Stomach smooth muscle (tissue), 2 donors: Measurements from ENCODE around the gene NTPCR.
"Not testable (repeated sequence)": the region's sequence is repeated elsewhere in the genome, so short reads cannot be mapped to it uniquely, and the experiment has no call there.

ENCODE experiments used
- H3K27ac ChIP-seq: one replicate; pipeline ENCODE4 v1.7.0; 2013; ENCODE audit warnings: mild to moderate bottlenecking, low read length, inconsistent platforms
- H3K27me3 ChIP-seq, 2 donors: one replicate each; pipeline ENCODE4 v1.7.0; 2013; ENCODE audit warnings: low read length in 2 of 2; ENCODE audit not compliant: insufficient read depth in 2 of 2, control insufficient read depth in 1 of 2
- H3K36me3 ChIP-seq, 2 donors: one replicate each; pipeline ENCODE4 v1.7.0; 2013; ENCODE audit warnings: low read length in 2 of 2; ENCODE audit not compliant: control insufficient read depth in 2 of 2, insufficient read depth in 2 of 2
- H3K4me1 ChIP-seq: one replicate; pipeline ENCODE4 v1.7.0; 2013; ENCODE audit warnings: low read length; ENCODE audit not compliant: control insufficient read depth, insufficient read depth
- H3K4me3 ChIP-seq, 2 donors: one replicate each; pipeline ENCODE4 v1.7.0; 2013; ENCODE audit warnings: low read length in 2 of 2
- H3K9ac ChIP-seq, 2 donors: one replicate each; pipeline ENCODE4 v1.7.0; 2013; ENCODE audit warnings: low read length in 2 of 2, mild to moderate bottlenecking in 1 of 2
- H3K9me3 ChIP-seq, 2 donors: one replicate each; pipeline ENCODE4 v1.7.0; 2013; ENCODE audit warnings: low read length in 2 of 2; ENCODE audit not compliant: control insufficient read depth in 2 of 2
- donor health status: healthy.
- donor health status: Pancreatic carcinoma.

The NTPCR gene

GRCh38 chr1:232911027-232911599, 39.3 kb upstream of the NTPCR start:
- Histone ChIP-seq H3K9ac (no peak overlapping the region), H3K27me3 (no peaks in the 10 kb centered on the region), H3K4me1 (no peaks in the 10 kb centered on the region), H3K36me3 (no peaks in the 10 kb centered on the region), H3K9me3 (no peaks in the 10 kb centered on the region), H3K4me3 (no peak overlapping the region), H3K27ac (no peak overlapping the region)

DNA sequence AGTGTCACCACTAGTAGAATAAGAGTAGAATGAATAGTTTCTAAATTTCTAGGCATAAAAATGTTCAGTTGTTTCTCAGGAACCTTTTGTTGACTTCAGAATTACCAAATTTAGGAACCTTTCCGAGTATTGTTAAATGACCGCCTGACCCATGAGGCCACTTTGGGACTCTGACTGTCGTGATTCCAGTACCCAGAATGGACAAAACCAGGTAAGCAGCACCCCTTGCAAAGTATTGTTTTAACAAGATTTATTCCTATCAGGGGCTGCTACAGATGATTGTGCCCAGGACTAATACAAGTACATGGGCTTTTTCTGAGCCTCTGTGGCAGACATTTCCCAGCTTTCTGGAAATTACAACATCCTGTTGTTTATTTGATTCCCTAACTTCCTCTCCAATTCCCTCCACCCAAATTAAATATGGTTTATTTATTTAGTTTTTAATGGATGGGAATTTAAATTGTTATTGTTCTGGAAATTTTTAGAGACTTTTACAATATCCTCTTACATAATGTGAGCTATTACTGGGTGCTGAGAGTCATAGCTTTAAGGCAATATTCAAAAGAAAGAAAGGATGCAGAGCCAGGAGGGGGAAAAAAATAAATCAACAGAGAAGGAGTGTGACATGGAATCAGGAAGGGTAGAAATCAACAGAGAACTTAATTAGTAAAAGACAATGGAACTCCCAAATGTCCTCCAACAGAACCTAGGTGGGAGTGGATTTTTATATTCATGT, 37.4 kb upstream of the NTPCR start:
- Histone ChIP-seq H3K9me3 (no peaks in the 10 kb centered on the region), H3K4me1 (no peaks in the 10 kb centered on the region), H3K27me3 (no peaks in the 10 kb centered on the region), H3K27ac (no peak overlapping the region), H3K36me3 (no peaks in the 10 kb centered on the region), H3K9ac (no peak overlapping the region), H3K4me3 (no peak overlapping the region)

- not testable (repeated sequence) for H3K9me3 ChIP-seq, H3K9ac ChIP-seq, H3K36me3 ChIP-seq, H3K27ac ChIP-seq, H3K27me3 ChIP-seq, H3K4me3 ChIP-seq, H3K4me1 ChIP-seq
Measured at GRCh38 chr1:232914271-232914670, 36.1 kb upstream of the NTPCR start.

DNA sequence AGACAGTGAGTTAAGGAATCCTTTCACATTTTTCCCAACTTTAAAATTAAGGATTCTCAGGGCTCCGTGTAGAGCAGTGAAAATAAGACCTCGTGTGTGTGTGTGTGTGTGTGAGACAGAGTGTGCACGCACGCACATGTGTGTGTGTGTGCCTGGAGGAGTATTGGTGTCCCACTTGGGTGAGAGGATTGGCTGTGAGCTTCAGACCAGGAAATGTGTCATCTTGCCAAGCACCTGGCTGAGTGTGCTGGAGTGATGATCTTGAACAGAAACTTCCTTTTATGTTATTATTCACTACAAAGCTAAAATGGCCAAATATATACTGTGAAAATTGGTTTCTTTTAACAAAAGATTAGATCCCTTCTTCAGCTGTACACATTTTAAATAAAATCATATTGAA, 35.2 kb upstream of the NTPCR start:
- no peak overlapping the region for H3K27ac ChIP-seq
- no peak overlapping the region for H3K4me3 ChIP-seq
- no peaks in the 10 kb centered on the region for H3K4me1 ChIP-seq
- H3K9ac ChIP-seq = no peak overlapping the region
- no peaks in the 10 kb centered on the region for H3K27me3 ChIP-seq
- no peaks in the 10 kb centered on the region for H3K36me3 ChIP-seq
- no peaks in the 10 kb centered on the region for H3K9me3 ChIP-seq

DNA sequence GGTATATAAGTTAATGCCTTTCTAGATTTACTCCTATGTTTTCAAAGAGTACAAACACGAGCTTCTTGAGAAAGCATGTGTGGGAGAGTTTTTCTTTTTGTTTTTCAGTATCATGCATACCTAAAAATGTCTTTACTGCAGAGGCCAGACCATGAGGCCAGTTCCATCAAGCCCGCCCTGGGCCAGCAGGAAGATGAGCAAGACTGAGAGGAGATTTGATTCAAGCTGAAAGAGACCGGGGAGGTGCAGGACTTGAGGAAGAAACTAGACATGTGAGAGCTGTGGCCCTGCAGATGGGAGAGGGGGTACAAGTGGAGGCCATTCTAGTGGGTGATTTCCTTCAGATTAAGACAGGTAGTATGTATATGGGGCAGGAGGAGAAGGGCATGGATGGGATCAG, 33.4 kb upstream of the NTPCR start:
- Histone ChIP-seq H3K27ac (no peak overlapping the region), H3K4me1 (no peaks in the 10 kb centered on the region), H3K9ac (no peak overlapping the region), H3K4me3 (no peak overlapping the region), H3K9me3 (no peaks in the 10 kb centered on the region), H3K27me3 (no peaks in the 10 kb centered on the region), H3K36me3 (no peaks in the 10 kb centered on the region)

DNA sequence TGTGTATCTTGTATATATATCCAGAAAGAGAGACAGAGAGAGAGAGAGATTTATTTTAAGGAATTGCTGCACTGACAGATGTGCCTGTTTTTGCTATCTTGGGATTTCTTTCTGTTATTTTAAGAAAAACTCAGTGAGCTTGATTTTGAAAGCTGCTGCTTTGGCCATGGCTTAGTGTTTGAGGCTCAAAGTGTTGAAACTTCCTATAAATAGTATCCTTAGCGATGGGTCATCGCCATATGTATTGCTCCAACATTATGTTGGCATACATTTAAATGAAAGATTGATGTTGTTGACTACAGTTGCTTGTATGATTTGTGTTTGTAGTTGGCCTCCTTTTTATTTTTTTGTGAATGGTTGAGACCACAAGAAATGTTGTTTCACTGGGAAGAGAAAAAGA, 29.0 kb upstream of the NTPCR start:
- no peaks in the 10 kb centered on the region for H3K9me3 ChIP-seq
- no peak overlapping the region for H3K4me3 ChIP-seq
- no peak overlapping the region for H3K9ac ChIP-seq
- no peaks in the 10 kb centered on the region for H3K27me3 ChIP-seq
- no peaks in the 10 kb centered on the region for H3K4me1 ChIP-seq
- no peak overlapping the region for H3K27ac ChIP-seq
- no peaks in the 10 kb centered on the region for H3K36me3 ChIP-seq

- Histone ChIP-seq H3K4me1 (no peaks in the 10 kb centered on the region), H3K36me3 (no peaks in the 10 kb centered on the region), H3K9me3 (no peaks in the 10 kb centered on the region), H3K4me3 (no peak overlapping the region), H3K9ac (no peak overlapping the region), H3K27ac (no peak overlapping the region), H3K27me3 (peaks cover 0 to under 1% of the 10 kb centered on the region in 2 donors)
Measured at GRCh38 chr1:232922485-232922884, 27.9 kb upstream of the NTPCR start.

DNA sequence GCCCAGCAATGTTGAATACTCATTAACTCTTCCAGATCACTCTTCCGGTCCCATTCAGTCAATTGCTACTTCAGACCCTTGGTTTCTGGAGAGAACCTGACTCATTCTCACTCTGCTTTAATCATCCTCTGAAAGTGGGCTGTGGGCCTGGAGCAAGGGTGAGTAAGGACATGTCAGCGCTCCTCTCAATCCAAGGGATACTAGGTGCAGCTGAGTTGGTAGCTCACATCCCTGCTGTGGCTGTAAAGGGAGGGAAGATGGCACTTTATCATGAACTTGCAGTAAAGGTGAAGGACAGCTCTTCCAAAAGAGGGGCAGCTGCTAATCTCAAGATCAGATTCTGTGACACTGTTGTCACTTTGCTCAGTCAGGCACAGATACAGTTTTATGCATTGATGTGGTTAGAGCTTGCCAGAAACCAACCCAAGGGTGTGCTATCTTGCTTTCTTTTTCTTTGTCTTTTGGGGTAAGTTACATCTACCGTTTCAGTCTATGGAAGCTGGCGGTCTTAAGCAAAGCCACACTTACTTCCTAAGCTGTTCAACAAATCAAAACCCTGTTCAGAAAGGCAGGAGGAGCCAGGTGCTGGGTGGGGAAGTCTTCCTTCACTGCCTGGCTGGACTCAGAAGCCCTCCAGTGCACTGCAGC, 26.5 kb upstream of the NTPCR start:
- Histone ChIP-seq H3K36me3 (no peaks in the 10 kb centered on the region), H3K9ac (no peak overlapping the region), H3K4me1 (no peaks in the 10 kb centered on the region), H3K9me3 (no peaks in the 10 kb centered on the region), H3K27me3 (peaks cover 0 to 4% of the 10 kb centered on the region in 2 donors), H3K27ac (no peak overlapping the region), H3K4me3 (no peak overlapping the region)

DNA sequence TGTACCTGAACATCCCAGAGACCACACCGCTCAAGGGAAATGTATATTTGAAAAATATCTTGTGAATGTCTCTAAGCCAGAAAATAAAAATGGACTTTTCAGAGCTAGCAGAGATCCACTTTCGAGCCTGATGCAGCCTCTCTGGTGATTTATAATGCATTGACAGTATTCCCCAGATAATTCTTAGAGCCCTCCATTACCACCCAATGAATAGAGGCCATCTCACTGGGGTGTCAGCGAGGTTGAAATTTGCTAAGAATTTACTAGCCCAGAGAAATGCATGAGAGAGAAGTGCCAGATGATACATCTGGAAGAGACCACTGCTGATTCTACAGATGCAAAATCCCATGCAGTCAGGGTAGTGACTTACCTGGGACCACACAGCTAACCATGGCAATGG, 25.5 kb upstream of the NTPCR start:
- Histone ChIP-seq H3K27me3 (peaks cover 0 to 4% of the 10 kb centered on the region in 2 donors), H3K9me3 (no peaks in the 10 kb centered on the region), H3K27ac (no peak overlapping the region), H3K36me3 (no peaks in the 10 kb centered on the region), H3K4me3 (no peak overlapping the region), H3K4me1 (no peaks in the 10 kb centered on the region), H3K9ac (no peak overlapping the region)

DNA sequence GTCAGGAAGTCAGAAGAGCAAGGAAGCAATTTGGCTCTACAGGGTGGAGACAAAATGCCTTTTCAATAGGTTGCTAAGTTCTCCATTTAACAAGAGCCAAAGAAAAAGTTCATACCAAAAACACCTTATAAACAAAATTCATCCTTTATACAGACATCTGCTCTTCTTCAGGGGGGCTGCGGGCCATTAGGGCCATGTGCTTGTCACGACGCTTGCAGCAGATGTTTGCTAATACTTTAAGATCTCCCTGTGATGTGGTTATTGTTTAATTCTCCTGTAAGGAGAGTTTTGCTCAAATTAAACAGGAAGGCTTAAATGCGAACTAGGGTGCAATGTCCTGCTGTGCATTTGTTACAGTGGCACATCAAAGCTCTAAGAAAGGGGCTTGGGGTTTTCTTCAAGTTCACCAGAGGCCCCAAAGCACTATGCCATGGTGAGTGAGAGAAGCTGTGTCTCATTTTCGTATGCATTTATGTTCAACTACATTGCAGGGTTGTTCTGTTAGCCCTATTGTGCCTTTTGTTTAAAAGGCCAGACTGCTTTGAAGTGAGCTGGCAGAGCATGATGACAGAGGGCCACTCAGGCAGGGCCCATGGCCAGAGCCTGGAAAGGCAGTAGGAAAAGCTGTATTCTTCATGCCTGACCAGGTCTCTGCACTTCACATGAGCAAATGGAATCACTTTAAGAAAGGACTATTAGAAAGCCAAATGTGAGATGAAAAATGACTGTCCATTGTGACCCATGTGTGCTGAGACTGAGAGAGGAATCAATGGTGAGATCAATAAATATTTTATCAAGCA, 24.8 kb upstream of the NTPCR start:
- H3K27ac ChIP-seq = no peak overlapping the region
- no peaks in the 10 kb centered on the region for H3K36me3 ChIP-seq
- no peaks in the 10 kb centered on the region for H3K9me3 ChIP-seq
- H3K4me3 ChIP-seq = no peak overlapping the region
- H3K27me3 ChIP-seq = peaks cover 0 to 4% of the 10 kb centered on the region in 2 donors
- H3K9ac ChIP-seq = no peak overlapping the region
- H3K4me1 ChIP-seq = no peaks in the 10 kb centered on the region
